PC-3 (cell line): ENCODE data around the gene CDH11. TPM values are rescaled to one million over a fixed set of nuclear protein-coding genes. Genes with fewer than 3 reads are reported as not detected.

Source experiments
- ATAC-seq: fragments of 200-7000 bp; cut with Tn5 transposase; 2 replicates; pipeline ENCODE4 v1.9.1; 2020; ENCODE audit warnings: mild to moderate bottlenecking, moderate library complexity
- BruUV-seq: library from RNA; stranded (reverse); fragments of 400-500 nt; replicated peaks from 2 replicates; lab custom pipeline; 2021; lab: Mats Ljungman, UMichigan
- CTCF ChIA-PET: fragments of 300-600 bp; sonication (Branson Sonifier 250); formaldehyde crosslinking; loops from one replicate; lab custom pipeline; 2022; ENCODE audit warnings: antibody characterized with exemption; lab: Charles Lee
- POLR2A ChIA-PET: fragments of 300-600 bp; sonication (Branson Sonifier 250); formaldehyde crosslinking; loops from one replicate; lab custom pipeline; 2022; ENCODE audit warnings: antibody characterized with exemption; ENCODE audit not compliant: unreplicated experiment; lab: Charles Lee
- DNase-seq: peaks from one replicate; pipeline ENCODE4 v3.0.0-alpha.2; 2015
- H2AFZ ChIP-seq: fragments of 300-600 bp; sonication (generic); 2 replicates; pipeline ENCODE4 v1.6.0; 2016; ENCODE audit warnings: antibody characterized with exemption, low read length
- H3F3A ChIP-seq: fragments of 300-600 bp; sonication (generic); one replicate; pipeline ENCODE4 v1.6.0; 2017; ENCODE audit warnings: antibody characterized with exemption, low read length, control low read depth, mild to moderate bottlenecking; ENCODE audit not compliant: unreplicated experiment
- H3K27ac ChIP-seq: fragments of 300-600 bp; sonication (generic); 2 replicates; pipeline ENCODE4 v1.5.1; 2016; ENCODE audit warnings: mild to moderate bottlenecking, low read length
- H3K27me3 ChIP-seq: fragments of 300-600 bp; sonication (generic); 2 replicates; pipeline ENCODE4 v1.6.1; 2016; ENCODE audit warnings: low read length, mixed read lengths
- H3K36me3 ChIP-seq: fragments of 300-600 bp; sonication (generic); 2 replicates; pipeline ENCODE4 v1.6.1; 2016; ENCODE audit warnings: low read depth, mixed run types, low read length, mixed read lengths
- H3K4me1 ChIP-seq: fragments of 300-600 bp; sonication (generic); 2 replicates; pipeline ENCODE4 v1.5.1; 2016; ENCODE audit warnings: low read length; ENCODE audit not compliant: insufficient read depth
- H3K4me2 ChIP-seq: fragments of 300-600 bp; sonication (generic); 2 replicates; pipeline ENCODE4 v1.6.0; 2016; ENCODE audit warnings: low read length
- H3K4me3 ChIP-seq: fragments of 300-600 bp; sonication (generic); 2 replicates; pipeline ENCODE4 v1.5.1; 2016; ENCODE audit warnings: mild to moderate bottlenecking, low read length, mixed read lengths
- H3K79me2 ChIP-seq: fragments of 300-600 bp; sonication (generic); 2 replicates; pipeline ENCODE4 v1.6.1; 2017; ENCODE audit warnings: low read length, mixed read lengths
- H3K9ac ChIP-seq: fragments of 300-600 bp; sonication (generic); 2 replicates; pipeline ENCODE4 v1.6.0; 2016; ENCODE audit warnings: mild to moderate bottlenecking, low read length
- H3K9me2 ChIP-seq: fragments of 300-600 bp; sonication (generic); replicated peaks from 2 replicates; pipeline ENCODE4 v1.6.1; 2016; ENCODE audit warnings: mixed run types, low read length, mixed read lengths
- H3K9me3 ChIP-seq: fragments of 300-600 bp; sonication (generic); 2 replicates; pipeline ENCODE4 v1.6.1; 2016; ENCODE audit warnings: low read length, mixed read lengths
- H4K20me1 ChIP-seq: fragments of 300-600 bp; sonication (generic); 2 replicates; pipeline ENCODE4 v1.6.1; 2016; ENCODE audit warnings: low read length, mixed read lengths
- EZH2 ChIP-seq: fragments of 300-600 bp; sonication (generic); IDR thresholded peaks from one replicate; pipeline ENCODE4 v1.6.1; 2017; ENCODE audit warnings: antibody characterized with exemption, mild to moderate bottlenecking, low read length; ENCODE audit not compliant: unreplicated experiment
- EZH2phosphoT487 ChIP-seq: fragments of 300-600 bp; sonication (generic); IDR thresholded peaks from 2 replicates; pipeline ENCODE4 v1.6.1; 2018; ENCODE audit warnings: mild to moderate bottlenecking, antibody characterized with exemption, low read length, borderline replicate concordance
- intact Hi-C: fragments of 100-400 bp; cut with micrococcal nuclease; formaldehyde crosslinking; loops from 2 replicates; pipeline ENCODE4 v1.9.0; 2023
- total RNA-seq: library from RNA; depleted of rRNA; stranded (reverse); fragments of >200 nt; gene quantifications from 2 replicates; pipeline ENCODE4 v1.2.3, GENCODE V29; 2014
- TF ChIP-seq, protein P1 (sequence below): fragments of 300-600 bp; sonication (generic); conservative IDR thresholded peaks from 2 replicates; pipeline ENCODE4 v1.5.1; 2017; ENCODE audit warnings: antibody characterized with exemption, low read depth, mild to moderate bottlenecking, low read length

Gene CDH11
- total RNA-seq, 1 experiment from 2014 or later: 172 TPM

DNA sequence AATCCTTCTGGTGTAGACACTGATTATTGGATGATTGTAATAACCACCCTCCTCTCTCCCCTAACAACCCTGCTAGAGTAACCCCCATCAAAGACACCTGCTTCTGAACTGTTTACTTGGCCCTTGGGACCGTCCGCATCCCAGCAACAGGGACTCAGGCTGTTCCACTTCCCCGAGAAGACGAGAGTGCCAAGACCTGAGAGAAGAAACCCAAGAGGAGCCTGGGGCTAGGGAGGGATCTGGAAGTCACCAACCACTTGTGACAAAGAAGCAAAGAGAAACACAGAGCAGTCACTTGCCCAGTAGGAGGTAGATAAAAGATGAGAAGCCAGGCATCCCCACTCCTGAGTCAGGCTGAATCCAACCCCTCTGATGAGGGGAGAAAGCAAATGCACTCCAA, 84.3 kb downstream of the CDH11 start:
- no TSS peak for BruUV-seq
- Histone ChIP-seq H2AFZ (no peak overlapping the region), H3K9ac (no peak overlapping the region), H3K36me3 (peaks cover 9% of the 10 kb centered on the region), H3K4me3 (no peak overlapping the region), H3K4me2 (no peak overlapping the region), H4K20me1 (peaks cover 9% of the 10 kb centered on the region; the same call in 1 of the 2 replicates), H3K79me2 (peaks cover 66% of the 10 kb centered on the region), H3K4me1 (no peaks in the 10 kb centered on the region), H3K27ac (no peak overlapping the region), H3K9me2 (no peaks in the 10 kb centered on the region), H3F3A (no peaks in the 10 kb centered on the region), H3K9me3 (no peaks in the 10 kb centered on the region), H3K27me3 (no peaks in the 10 kb centered on the region)
- ChIA-PET POLR2A (no interaction called here), CTCF (no interaction called here)
- ATAC-seq: no peak
- DNase-seq: no peak
- TF ChIP-seq, protein P1, sequence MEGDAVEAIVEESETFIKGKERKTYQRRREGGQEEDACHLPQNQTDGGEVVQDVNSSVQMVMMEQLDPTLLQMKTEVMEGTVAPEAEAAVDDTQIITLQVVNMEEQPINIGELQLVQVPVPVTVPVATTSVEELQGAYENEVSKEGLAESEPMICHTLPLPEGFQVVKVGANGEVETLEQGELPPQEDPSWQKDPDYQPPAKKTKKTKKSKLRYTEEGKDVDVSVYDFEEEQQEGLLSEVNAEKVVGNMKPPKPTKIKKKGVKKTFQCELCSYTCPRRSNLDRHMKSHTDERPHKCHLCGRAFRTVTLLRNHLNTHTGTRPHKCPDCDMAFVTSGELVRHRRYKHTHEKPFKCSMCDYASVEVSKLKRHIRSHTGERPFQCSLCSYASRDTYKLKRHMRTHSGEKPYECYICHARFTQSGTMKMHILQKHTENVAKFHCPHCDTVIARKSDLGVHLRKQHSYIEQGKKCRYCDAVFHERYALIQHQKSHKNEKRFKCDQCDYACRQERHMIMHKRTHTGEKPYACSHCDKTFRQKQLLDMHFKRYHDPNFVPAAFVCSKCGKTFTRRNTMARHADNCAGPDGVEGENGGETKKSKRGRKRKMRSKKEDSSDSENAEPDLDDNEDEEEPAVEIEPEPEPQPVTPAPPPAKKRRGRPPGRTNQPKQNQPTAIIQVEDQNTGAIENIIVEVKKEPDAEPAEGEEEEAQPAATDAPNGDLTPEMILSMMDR: no peak
- TF ChIP-seq EZH2: no peak
- TF ChIP-seq EZH2phosphoT487: no peak
- intact Hi-C loops: no loop called here

DNA sequence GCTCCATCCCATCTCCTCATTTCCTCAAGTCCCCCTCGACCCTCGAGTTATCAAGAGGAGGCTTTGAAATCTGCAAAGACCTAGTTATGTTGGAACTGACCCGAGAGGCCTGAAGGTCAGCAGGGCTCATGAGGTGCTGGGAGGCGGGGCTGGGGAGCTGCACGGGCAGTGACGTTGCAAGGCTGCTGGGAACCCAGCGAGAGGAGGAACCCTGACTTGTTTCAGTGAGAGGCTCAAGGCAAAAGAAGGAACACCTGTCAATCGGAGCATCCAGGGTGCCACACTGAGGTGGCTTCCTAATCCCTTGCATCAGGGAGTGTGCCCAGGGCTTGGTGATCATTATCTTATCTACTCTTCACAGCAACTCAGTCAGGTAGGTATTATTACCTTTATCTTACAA, 86.9 kb downstream of the CDH11 start:
- POLR2A ChIA-PET: no interaction called here
- Histone ChIP-seq H3K9ac (no peak overlapping the region), H3K9me3 (no peaks in the 10 kb centered on the region), H3K36me3 (peaks cover 4% of the 10 kb centered on the region), H2AFZ (no peak overlapping the region), H3K4me3 (no peak overlapping the region), H3K79me2 (peaks cover 66% of the 10 kb centered on the region), H3K4me2 (no peak overlapping the region), H3K27me3 (no peaks in the 10 kb centered on the region), H4K20me1 (peaks cover 9% of the 10 kb centered on the region; the same call in 1 of the 2 replicates), H3K9me2 (no peaks in the 10 kb centered on the region), H3K27ac (no peak overlapping the region), H3K4me1 (no peaks in the 10 kb centered on the region), H3F3A (no peaks in the 10 kb centered on the region)
- TF ChIP-seq EZH2phosphoT487 (no peak), EZH2 (no peak)
- TF ChIP-seq, protein P1: no peak
- ATAC-seq (no peak), DNase-seq (no peak)
- CTCF ChIA-PET: no interaction called here
- intact Hi-C loops: no loop called here
- BruUV-seq: no TSS peak

DNA sequence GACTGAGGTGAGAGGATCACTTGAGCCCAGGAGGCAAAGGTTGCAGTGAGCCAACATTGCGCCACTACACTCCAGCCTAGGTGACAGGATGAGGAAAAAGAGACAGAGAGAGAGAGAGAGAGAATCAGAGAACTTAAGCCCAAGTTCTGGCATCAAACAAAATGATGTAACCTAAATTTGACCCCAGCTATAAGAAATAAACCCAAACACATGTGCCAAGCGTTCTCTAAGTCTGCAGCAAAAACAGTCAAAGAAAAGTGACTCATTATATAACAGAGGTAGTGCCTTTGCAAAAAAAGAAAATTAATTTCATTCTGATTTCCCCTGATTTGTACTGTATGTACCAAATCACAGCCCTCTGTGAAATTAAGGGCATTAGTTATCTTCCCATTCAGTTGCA, 89.5 kb downstream of the CDH11 start:
- peaks cover 59% of the 10 kb centered on the region for H3K79me2 ChIP-seq
- BruUV-seq: no TSS peak
- no peak overlapping the region for H3K4me3 ChIP-seq
- H3K36me3 ChIP-seq: peaks cover under 1% of the 10 kb centered on the region; the same call in 1 of the 2 replicates
- no peak overlapping the region for H3K27ac ChIP-seq
- no peaks in the 10 kb centered on the region for H3K9me2 ChIP-seq
- no peaks in the 10 kb centered on the region for H3F3A ChIP-seq
- no peak overlapping the region for H3K9ac ChIP-seq
- ATAC-seq (no peak), DNase-seq (no peak)
- H2AFZ ChIP-seq: no peak overlapping the region
- H3K4me2 ChIP-seq: no peak overlapping the region
- H3K9me3 ChIP-seq: no peaks in the 10 kb centered on the region
- ChIA-PET POLR2A (no interaction called here), CTCF (no interaction called here)
- no peaks in the 10 kb centered on the region for H3K4me1 ChIP-seq
- H3K27me3 ChIP-seq: no peaks in the 10 kb centered on the region
- TF ChIP-seq, protein P1: no peak
- no peak for TF ChIP-seq EZH2phosphoT487
- peaks cover 4% of the 10 kb centered on the region; the same call in 1 of the 2 replicates for H4K20me1 ChIP-seq
- intact Hi-C loops: no loop called here
